ENCODE results near the gene TMBIM6. TPM values are rescaled to one million over a fixed set of nuclear protein-coding genes. Genes with fewer than 3 reads are reported as not detected.

Gene TMBIM6
- total and polyA plus RNA-seq, 2 donors from 2014 or later = 644 to 724 TPM

DNA sequence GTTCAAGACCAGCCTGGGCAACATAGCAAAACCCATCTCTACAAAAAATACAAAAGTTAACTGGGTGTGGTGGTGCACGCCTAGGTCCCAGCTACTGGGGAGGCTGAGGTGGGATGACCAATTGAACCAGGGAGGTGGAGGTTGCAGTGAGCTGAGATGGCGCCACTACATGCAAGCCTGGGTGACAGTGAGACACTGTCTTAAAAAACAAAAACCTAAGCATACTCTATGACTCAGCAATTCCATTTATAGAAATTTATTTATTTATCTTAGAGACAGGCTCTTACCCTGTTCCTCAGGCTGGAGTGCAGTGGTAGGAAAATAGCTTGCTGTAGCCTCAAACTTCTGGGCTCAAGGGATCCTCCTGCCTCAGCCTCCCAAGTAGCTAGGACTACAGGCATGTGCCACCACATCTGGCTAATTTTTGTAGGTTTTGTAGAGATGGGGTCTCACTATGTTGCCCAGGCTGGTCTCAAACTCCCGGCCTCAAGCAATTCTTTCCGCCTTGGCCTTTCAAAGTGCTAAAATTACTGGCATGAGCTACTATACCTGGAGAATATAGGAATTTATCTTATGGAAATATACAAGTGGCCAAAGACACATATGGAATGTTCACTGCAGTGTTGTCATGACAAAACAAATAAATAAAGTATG lies 43.5 kb downstream of the TMBIM6 start:
- no peaks in the 10 kb centered on the region for H3K27me3 ChIP-seq (ENCODE audit: control insufficient read depth, insufficient read depth, low read length)
- H3K4me1 ChIP-seq (ENCODE audit: control insufficient read depth in 2 of 3, insufficient read depth in 2 of 3, low read depth in 1 of 3, low read length in 3 of 3) = no peaks in the 10 kb centered on the region
- no peak for DNase-seq
- FAIRE-seq = no peak
- intact Hi-C loops (cut with DNase I) = no loop called here
- TF ChIP-seq, protein P1, sequence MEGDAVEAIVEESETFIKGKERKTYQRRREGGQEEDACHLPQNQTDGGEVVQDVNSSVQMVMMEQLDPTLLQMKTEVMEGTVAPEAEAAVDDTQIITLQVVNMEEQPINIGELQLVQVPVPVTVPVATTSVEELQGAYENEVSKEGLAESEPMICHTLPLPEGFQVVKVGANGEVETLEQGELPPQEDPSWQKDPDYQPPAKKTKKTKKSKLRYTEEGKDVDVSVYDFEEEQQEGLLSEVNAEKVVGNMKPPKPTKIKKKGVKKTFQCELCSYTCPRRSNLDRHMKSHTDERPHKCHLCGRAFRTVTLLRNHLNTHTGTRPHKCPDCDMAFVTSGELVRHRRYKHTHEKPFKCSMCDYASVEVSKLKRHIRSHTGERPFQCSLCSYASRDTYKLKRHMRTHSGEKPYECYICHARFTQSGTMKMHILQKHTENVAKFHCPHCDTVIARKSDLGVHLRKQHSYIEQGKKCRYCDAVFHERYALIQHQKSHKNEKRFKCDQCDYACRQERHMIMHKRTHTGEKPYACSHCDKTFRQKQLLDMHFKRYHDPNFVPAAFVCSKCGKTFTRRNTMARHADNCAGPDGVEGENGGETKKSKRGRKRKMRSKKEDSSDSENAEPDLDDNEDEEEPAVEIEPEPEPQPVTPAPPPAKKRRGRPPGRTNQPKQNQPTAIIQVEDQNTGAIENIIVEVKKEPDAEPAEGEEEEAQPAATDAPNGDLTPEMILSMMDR (IDR thresholded peaks at IDR 0.05; ENCODE audit: borderline replicate concordance, extremely low read depth, insufficient read depth) = no peak
- H3K9ac ChIP-seq (ENCODE audit: low read length in 3 of 3) = no peak overlapping the region
- H3K36me3 ChIP-seq (ENCODE audit: control insufficient read depth in 2 of 3, insufficient read depth in 3 of 3, low read length in 3 of 3) = no peaks in the 10 kb centered on the region
- no peak overlapping the region for H3K4me3 ChIP-seq (ENCODE audit: low read length in 3 of 3)
- no peaks in the 10 kb centered on the region for H3K9me3 ChIP-seq (ENCODE audit: control insufficient read depth in 2 of 3, insufficient read depth in 1 of 3, low read length in 3 of 3)
- H3K27ac ChIP-seq (ENCODE audit: low read depth in 2 of 2, low read length in 2 of 2) = no peak overlapping the region

DNA sequence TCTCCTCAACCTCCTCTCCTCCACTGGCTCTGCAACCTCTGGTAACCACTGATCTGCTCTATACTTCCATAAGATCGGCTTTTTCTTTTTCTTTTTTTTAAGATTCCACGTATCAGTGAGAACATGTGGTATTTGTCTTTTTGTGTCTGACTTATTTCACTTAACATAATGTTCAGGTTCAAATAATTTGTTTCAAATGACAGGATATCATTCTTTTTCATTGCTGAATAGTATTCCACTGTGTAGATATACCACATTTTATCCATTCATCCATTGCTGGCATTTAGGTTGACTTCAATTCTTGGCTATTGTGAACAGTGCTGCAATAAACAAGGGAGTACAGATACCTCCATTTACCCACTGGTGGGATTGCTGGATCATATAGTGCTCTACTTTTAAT lies 46.3 kb downstream of the TMBIM6 start:
- DNase-seq (no peak), FAIRE-seq (no peak)
- intact Hi-C loops (cut with DNase I) = no loop called here
- H3K27me3 ChIP-seq (ENCODE audit: control insufficient read depth, insufficient read depth, low read length) = no peaks in the 10 kb centered on the region
- H3K4me1 ChIP-seq (ENCODE audit: control insufficient read depth in 2 of 3, insufficient read depth in 2 of 3, low read depth in 1 of 3, low read length in 3 of 3) = no peaks in the 10 kb centered on the region
- H3K27ac ChIP-seq (ENCODE audit: low read depth in 2 of 2, low read length in 2 of 2) = no peak overlapping the region
- TF ChIP-seq, protein P1 (IDR thresholded peaks at IDR 0.05; ENCODE audit: borderline replicate concordance, extremely low read depth, insufficient read depth) = no peak
- H3K9me3 ChIP-seq (ENCODE audit: control insufficient read depth in 2 of 3, insufficient read depth in 1 of 3, low read length in 3 of 3) = no peaks in the 10 kb centered on the region
- H3K4me3 ChIP-seq (ENCODE audit: low read length in 3 of 3) = no peak overlapping the region
- no peak overlapping the region for H3K9ac ChIP-seq (ENCODE audit: low read length in 3 of 3)
- H3K36me3 ChIP-seq (ENCODE audit: control insufficient read depth in 2 of 3, insufficient read depth in 3 of 3, low read length in 3 of 3) = no peaks in the 10 kb centered on the region

DNA sequence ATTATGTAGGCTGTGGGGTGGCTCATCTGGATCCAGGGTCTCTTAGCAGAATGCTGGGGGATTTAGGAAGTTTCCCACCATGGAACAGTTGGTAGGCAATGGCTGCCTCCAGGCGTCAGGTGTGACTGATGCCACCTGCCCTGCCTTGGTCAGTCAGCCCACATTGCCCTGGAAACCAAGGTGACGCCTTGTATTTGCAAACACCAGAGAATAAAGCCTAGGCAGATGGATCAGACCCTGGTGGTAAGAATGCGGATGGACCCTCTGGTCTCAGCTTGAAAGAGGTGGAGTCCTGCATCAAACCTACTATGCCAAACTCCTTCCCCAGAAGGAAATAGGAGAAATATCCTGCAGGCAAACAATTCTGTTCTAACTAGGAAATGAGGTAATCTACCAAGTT lies 48.6 kb downstream of the TMBIM6 start:
- Histone ChIP-seq H3K9ac (ENCODE audit: low read length in 3 of 3) (no peak overlapping the region), H3K27me3 (ENCODE audit: control insufficient read depth, insufficient read depth, low read length) (no peaks in the 10 kb centered on the region), H3K4me3 (ENCODE audit: low read length in 3 of 3) (no peak overlapping the region), H3K36me3 (ENCODE audit: control insufficient read depth in 2 of 3, insufficient read depth in 3 of 3, low read length in 3 of 3) (peaks cover 0 to 3% (median 0%) of the 10 kb centered on the region in 3 donors), H3K4me1 (ENCODE audit: control insufficient read depth in 2 of 3, insufficient read depth in 2 of 3, low read depth in 1 of 3, low read length in 3 of 3) (no peaks in the 10 kb centered on the region), H3K27ac (ENCODE audit: low read depth in 2 of 2, low read length in 2 of 2) (no peak overlapping the region), H3K9me3 (ENCODE audit: control insufficient read depth in 2 of 3, insufficient read depth in 1 of 3, low read length in 3 of 3) (no peaks in the 10 kb centered on the region)
- intact Hi-C loops (cut with DNase I) = no loop called here
- TF ChIP-seq, protein P1 (IDR thresholded peaks at IDR 0.05; ENCODE audit: borderline replicate concordance, extremely low read depth, insufficient read depth) = no peak
- FAIRE-seq = no peak
- DNase-seq = peak in 3 of 5 donors; percentile 68 to 74 (median 69)
